Lower leg skin (tissue), 3 donors: ENCODE results near the gene ASCC1.

Source experiments
- CTCF ChIP-seq, 3 donors: fragments of 450-650 bp; IDR thresholded peaks; one replicate each; pipeline ENCODE4 v1.5.1; 2016; ENCODE audit warnings: antibody characterized with exemption in 3 of 3, mild to moderate bottlenecking in 3 of 3, moderate library complexity in 2 of 3
- POLR2A ChIP-seq, 2 donors: fragments of 450-650 bp; IDR thresholded peaks; one replicate each; pipeline ENCODE4 v1.6.1; 2016 to 2017; ENCODE audit warnings: antibody characterized with exemption in 2 of 2, mild to moderate bottlenecking in 1 of 2, moderate library complexity in 1 of 2

DNA sequence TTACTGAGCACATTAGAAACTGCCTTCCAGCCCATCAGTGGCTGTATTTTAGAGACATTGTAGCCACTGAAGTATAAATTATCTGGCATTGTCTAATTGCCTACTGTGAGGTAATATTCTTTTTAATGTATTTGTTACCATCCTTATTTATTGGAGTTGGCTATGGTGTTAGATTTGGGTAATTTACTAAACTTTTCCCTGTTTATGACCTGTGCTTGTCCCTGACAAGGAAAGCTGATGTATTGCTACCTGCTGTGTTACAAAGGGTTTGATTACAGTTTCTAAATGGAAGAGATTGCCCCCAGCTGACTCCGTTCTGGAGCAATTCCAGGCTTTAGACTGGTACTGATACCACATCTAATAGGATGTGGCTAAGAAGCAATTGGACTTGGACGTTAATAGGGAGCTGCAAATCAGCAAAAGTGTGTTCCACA is 12.3 kb upstream of the ASCC1 start:
- TF ChIP-seq CTCF (IDR thresholded peaks at IDR 0.05) (no peak), POLR2A (IDR thresholded peaks at IDR 0.05) (no peak)
